GOT3 (cell line): Measurements from ENCODE around the gene RPL11.
"Not testable (repeated sequence)": the region's sequence is repeated elsewhere in the genome, so short reads cannot be mapped to it uniquely, and the experiment has no call there.

Experiments used
- DNase-seq: peaks from one replicate; lab custom pipeline; 2025; ENCODE audit warnings: mixed read lengths; lab: John Stamatoyannopoulos, UW

The RPL11 gene

DNA sequence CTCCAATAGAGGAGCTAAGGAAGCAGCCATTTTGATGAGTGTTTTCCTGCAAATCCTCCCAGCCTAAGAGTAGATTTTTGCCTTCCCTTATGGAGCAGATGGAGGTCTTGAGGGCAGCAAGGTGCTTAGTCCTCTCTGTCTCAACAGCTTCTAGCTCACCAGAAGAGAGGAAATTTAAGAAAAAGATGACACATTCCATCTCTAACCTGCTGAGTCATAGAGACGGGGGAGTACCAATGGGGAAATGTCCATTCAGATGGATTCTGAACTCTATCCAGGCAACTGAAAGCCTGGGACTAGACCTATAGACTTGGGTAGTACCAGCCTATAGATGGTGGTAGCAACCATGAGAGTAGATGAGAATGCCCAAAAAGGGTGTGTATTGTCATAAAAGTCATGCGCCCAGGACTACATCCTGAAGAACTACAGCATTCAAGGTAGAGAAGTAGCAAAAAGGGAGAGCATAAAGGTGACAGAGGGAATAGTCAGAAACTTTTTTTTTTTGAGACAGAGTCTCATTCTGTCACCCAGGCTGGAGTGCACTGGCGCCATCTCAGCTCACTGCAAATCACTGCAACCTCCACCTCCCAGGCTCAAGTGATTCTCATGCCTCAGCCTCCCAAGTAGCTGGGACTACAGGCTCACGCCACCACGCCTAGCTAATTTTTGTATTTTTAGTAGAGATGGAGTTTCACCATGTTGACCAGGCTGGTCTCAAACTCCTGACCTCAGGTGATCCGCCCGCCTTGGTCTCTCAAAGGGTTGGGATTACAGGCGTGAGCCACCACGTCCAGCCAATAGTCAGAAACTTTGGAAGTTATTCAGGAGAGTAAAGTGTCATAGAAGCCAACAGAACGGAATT, 41.0 kb downstream of the RPL11 start:
- no peak for DNase-seq

- not testable (repeated sequence) for DNase-seq
These were observed 41.7 kb downstream of the RPL11 start for GRCh38 chr1:23733281-23733680.

GRCh38 chr1:23736437-23737134, 45.0 kb downstream of the RPL11 start:
- no peak for DNase-seq

DNA sequence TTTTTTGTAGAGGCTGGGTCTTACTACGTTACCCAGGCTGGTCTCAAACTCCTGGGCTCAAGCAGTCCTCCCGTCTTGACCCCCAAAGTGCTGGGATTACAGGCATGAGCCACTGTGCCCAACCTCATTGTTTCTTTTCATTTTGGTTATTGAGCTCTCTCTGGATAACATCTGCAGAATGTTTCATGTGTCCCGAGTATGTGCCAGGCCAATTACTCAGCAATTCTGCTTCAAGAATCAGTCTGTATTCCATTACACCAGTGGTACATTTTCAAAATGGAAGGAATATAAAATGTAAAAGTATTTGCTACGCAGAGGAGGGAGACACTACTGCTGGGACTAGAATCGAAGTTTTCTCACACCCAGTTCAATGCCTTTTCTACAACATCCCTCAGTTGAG, 50.0 kb downstream of the RPL11 start:
- no peak for DNase-seq

DNA sequence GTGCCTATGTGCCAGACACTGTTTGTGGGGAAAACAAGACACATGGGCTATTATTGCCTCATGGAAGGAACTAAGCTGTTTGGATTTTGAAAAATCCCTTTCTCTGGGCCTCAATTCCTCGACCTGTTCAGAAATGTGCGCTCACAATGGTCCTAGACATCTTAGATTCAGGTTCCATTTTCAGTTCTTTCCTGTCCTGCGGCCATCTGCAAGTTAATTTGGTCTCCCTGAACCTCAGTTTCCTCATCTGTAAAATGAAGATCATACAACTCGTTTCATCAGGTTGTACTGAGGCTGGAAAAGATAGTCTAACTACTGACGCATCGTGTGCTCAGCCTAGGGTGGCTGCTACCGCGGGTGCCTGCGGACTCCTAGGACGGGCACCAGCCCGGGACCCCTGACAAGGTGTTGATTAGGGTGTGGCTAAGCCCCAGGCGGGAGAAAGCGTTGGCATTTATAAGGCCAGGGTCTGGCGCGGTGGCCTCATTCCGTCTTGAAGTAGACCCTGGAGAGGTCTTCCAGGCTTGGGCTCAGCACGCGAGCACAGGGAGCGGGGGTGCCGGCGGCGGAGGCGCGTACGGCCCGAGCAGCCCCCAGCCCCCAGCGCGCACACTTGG, 51.2 kb downstream of the RPL11 start:
- DNase-seq = no peak

- DNase-seq = no peak
These were observed 51.9 kb downstream of the RPL11 start, which contains the start of gene ELOA for GRCh38 chr1:23743287-23744152. ELOA (plus strand) TSS chr1:23743471; CDS start chr1:23743504, 33 bp downstream.

- DNase-seq = no peak
These were observed 53.9 kb downstream of the RPL11 start for GRCh38 chr1:23745515-23745914.
